Skin of body (tissue), 2 donors: ENCODE results near the gene CLEC16A. TPM values are rescaled to one million over a fixed set of nuclear protein-coding genes. Genes with fewer than 3 reads are reported as not detected.

Experiments used
- DNase-seq: peaks from one replicate; lab custom pipeline; 2025; lab: John Stamatoyannopoulos, UW
- total RNA-seq: library from RNA; depleted of rRNA; stranded (reverse); fragments of >200 nt; gene quantifications from one replicate; pipeline ENCODE4 v1.2.3, GENCODE V29; 2014

CLEC16A gene
- total RNA-seq, 1 donor from 2014 or later, result 18.0 TPM

GRCh38 chr16:11082108-11082859 lies 137.9 kb downstream of the CLEC16A start:
- no peak for DNase-seq

GRCh38 chr16:11082860-11083388 lies 138.6 kb downstream of the CLEC16A start:
- DNase-seq, result no peak

DNA sequence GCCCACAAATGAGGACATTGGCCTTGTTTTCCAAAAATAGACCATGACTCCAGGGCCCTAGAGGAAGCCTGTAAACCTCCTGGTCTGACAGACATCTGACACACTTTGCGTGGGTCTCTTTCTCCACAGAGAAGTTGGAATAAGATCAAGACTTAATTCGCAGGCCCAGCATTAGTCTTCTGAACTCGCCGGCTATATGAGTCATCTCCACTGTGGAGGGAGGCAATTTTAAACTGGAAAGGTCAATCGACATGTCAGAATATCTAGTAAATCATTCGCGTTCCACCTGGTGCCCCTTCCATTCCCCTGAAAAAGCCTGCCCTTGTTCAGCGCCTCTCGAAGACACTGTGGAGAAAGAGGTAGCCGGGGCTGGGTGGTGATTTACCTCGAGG lies 140.1 kb downstream of the CLEC16A start:
- DNase-seq, result no peak

GRCh38 chr16:11084876-11085485 lies 140.6 kb downstream of the CLEC16A start:
- DNase-seq, result no peak

DNA sequence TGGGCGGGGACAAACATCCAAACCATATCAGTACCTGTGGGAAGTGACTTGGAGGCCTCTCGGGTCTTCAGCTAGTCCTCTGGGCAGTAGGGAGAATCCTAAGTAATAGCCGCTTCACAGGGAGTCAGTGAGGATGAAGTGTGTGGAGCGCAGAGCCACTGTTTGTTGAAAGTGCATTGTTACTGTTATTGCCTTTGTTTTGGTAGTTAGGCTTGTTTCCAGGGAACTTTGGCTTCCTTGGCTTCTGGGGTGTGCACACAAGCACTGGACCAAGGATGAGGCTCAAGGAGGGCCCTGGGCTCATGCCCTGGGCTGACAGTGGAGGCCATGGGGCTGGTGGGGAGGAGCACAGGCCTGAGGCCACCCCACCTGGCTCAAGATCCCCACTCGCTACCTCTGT lies 141.6 kb downstream of the CLEC16A start:
- DNase-seq, result no peak

GRCh38 chr16:11087691-11088073 lies 143.3 kb downstream of the CLEC16A start:
- no peak for DNase-seq

GRCh38 chr16:11088074-11088730 lies 143.8 kb downstream of the CLEC16A start:
- DNase-seq, result no peak

DNA sequence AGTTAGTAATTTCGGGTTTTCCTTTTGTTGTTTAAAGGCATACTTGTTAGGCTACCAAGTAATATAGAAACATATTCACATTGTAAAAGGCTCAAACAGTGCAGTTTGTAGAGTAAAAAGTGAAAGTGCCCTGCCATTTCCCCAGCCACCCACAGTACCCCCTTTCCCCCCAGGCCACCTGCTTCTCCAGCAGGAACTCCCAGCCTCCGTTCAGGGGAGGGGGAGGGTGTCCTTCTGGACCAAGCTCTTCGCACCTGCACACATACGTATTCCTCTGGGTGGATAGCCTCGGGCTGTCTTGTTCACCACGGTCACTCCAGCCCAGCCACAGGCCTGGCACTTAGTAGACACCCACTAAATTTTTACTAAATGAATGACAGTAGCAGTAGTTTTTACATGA lies 144.5 kb downstream of the CLEC16A start:
- no peak for DNase-seq

DNA sequence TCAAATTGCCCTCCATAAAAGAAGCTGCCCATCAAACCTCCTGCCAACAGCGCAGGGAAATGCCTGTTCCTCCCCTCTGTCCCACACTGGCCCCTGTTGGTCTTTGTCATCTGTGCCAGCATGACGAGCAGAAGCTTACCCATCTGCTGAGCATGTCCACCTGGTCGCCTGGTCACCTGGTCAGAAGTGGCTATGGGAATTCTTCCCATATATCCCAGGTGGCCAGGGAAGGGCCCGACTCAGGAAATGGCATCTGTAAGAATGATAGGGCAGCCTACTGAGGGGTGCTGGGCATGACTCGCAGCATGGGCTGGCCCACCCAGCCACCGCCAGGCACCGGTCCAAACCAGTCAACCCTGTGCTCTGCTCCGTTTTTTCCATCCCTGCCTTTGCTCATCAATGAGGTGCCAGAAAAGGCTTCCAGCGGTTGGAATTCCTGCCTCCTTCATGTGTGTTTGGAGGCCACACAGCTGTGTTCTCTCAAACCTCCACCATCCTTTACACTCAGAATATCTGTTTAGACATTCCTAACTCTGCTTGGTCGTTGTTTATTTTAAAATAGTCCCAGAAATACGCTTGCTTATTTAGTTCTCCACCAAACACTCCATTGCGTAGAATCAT lies 145.2 kb downstream of the CLEC16A start:
- no peak for DNase-seq

GRCh38 chr16:11090232-11090631 lies 145.9 kb downstream of the CLEC16A start:
- no peak for DNase-seq

- DNase-seq, result no peak
Measured at GRCh38 chr16:11091021-11091785, 146.8 kb downstream of the CLEC16A start.

GRCh38 chr16:11092788-11093571 lies 148.6 kb downstream of the CLEC16A start:
- no peak for DNase-seq

- DNase-seq, result no peak
Measured at GRCh38 chr16:11093572-11094074, 149.3 kb downstream of the CLEC16A start.

- DNase-seq, result no peak
Measured at GRCh38 chr16:11094075-11094856, 149.9 kb downstream of the CLEC16A start.

- no peak for DNase-seq
Measured at GRCh38 chr16:11094857-11095565, 150.6 kb downstream of the CLEC16A start.

DNA sequence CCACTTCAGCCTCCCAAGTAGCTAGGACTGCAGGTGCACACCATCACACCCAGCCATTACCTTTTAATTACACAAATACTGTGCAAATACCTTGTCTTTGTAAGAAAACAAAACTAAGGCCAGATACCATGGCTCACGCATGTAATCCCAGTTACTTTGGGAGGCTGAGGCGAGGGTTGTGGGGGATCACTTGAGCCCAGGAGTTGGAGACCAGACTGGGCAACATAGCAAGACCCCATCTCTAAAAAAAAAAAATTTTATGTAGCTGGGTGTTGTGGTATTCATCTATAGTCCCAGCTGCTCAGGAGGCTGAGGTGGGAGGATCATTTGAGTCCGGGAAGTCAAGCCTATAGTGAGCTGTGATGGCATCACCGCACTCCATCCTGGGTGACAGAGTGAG lies 151.6 kb downstream of the CLEC16A start:
- DNase-seq, result no peak

- no peak for DNase-seq
Measured at GRCh38 chr16:11097094-11097786, 152.9 kb downstream of the CLEC16A start.

GRCh38 chr16:11097787-11098167 lies 153.4 kb downstream of the CLEC16A start:
- no peak for DNase-seq
